ENCODE data around the gene PRPSAP1.

The PRPSAP1 gene

GRCh38 chr17:76353599-76354316, at the start of gene PRPSAP1:
Gene PRPSAP1, minus strand, starts transcription at chr17:76353916. Its CDS starts 213 bp downstream, at chr17:76353703.
- peak; percentile 77 for DNase-seq (ENCODE audit: low read depth)

DNA sequence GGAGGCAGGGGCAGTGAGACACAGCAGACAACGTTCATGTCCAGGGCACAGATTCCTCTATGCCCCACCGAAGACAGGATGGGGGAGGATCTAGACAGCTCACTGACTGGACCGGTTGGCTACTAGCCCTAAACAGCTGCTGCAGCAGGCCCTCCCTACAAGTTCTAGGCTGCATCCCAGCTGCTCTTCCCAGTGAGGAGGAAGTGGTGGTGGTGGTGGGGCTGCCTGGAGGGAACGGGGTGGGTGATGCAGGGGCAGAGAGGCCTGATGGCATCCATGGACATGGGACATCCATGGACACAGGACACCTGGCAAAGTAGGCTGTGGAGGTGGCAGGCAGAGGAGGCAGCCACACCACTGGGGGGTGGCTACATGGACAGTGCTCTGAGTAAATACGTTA, 49.0 kb upstream of the PRPSAP1 start:
- DNase-seq (ENCODE audit: low read depth) = no peak

DNA sequence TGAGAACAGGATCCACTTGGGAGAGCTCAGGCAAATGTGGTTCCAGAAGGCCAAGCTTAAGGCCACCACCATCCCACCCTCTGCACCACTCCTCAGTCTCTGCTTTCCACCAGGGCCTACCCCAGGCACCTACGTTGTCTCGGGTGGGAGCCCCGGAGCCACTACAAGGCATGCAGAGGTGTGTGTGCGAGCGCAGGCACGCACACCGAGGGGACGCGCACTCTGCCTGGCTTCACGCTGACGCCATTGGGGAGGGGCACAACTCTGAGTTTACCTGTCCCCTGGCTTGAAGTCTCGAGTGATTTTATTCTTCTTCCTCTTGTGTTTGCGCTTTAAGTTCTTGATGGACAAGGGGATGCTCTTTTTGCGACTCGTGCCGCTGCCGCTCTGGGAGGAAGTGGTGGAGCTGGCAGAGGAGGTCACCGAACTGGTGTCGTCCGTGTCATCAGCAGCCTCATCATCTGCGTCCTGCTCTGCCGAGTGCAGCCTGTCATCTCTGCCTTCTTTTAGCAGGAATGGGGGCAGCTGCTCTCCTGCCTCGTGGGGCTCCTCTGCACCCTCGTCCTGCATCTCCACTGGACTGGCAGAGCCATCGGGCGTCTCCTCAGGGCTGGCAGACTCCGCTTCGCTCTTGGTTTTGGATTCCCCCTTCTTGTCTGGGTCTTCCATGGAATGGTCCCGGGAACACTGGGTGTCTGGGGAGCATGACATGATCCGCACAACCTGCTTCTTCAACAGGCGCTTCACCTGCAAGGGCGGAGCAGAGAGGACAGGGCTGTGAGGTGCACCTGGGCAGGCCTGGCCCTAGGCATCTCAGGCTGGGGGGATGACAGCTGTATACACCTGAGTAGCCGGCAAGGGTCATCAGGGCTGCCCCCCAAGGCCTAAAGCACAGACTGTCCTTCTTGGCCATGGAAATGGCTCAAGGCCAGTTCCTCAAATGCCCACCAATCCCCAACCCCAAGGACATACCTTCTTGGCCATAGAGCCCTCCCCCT, 45.8 kb upstream of the PRPSAP1 start:
- no peak for DNase-seq (ENCODE audit: low read depth)

- no peak for DNase-seq (ENCODE audit: low read depth)
Measured at GRCh38 chr17:76398523-76399174, 44.9 kb upstream of the PRPSAP1 start.

- DNase-seq (ENCODE audit: low read depth) = peak; percentile 76
Measured at GRCh38 chr17:76397687-76398522, 44.2 kb upstream of the PRPSAP1 start.

GRCh38 chr17:76397184-76397583, 43.5 kb upstream of the PRPSAP1 start:
- DNase-seq (ENCODE audit: low read depth) = no peak

GRCh38 chr17:76395980-76396379, 42.3 kb upstream of the PRPSAP1 start:
- no peak for DNase-seq (ENCODE audit: low read depth)

- DNase-seq (ENCODE audit: low read depth) = no peak
Measured at GRCh38 chr17:76394166-76394565, 40.5 kb upstream of the PRPSAP1 start.

- DNase-seq (ENCODE audit: low read depth) = no peak
Measured at GRCh38 chr17:76391200-76391715, 37.5 kb upstream of the PRPSAP1 start.

DNA sequence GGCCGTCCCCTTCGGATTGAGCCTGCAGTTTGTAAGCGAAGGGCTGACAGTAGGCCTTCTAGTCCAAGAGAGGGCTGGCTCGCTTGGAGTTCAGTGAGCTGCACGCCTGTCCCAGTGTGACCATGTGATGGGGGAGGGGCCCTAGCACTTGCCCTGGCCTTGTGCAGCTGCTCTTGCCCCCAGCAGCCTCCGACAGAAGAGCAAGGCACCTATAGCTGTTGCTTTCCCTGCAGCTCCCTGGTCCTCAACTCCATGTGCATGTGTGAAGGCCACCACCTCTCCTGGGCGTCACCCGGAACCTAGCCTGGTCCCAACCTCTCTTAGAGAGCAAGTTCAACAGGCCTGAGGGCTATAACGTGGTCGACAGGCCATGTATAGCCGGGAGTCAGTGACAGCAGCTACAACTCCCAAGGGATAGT, 36.3 kb upstream of the PRPSAP1 start:
- DNase-seq (ENCODE audit: low read depth) = no peak

DNA sequence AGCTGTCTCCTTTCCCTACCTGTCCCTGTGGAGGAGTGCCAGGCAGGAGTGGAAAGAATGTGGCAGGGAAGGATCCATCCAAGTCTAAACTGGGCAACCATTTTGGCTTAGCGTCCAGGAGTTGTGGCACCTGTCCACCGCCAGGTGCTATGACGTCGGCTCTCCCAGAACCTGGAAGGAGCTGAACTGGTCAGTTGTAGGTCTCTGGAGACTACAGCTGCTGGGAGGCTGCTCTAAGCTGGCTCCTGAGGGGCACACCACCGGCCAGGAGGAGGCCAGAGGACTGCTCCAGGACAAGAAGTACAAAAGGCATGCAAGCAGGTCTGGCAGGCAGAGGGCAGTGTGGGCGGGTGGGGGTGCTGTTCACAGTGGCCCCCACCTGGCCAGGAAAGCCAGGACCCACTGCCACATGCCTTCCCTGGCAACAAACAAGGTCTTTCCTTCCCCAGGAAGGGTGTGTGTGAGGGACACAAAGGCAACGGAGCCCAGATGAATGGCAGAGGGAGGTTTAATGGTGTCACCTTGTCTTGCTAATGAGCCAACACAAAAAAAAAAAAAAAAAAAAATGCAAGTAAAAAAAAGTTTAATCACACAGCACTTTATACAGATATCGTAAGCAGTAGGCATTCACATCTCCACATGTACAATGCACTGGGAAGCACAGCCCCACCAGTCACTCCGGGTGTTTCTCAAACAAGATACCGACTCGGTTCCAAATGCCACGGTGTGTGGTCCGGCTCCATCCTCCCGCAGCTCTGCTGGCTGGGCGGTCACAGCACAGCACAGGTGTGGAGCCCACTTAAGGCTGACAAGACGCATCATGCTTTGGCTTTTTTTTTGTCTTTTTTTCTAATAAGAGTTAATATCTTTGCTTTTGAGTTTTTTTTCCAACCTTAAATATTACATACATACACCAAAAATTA, 35.5 kb upstream of the PRPSAP1 start:
- DNase-seq (ENCODE audit: low read depth) = no peak

DNA sequence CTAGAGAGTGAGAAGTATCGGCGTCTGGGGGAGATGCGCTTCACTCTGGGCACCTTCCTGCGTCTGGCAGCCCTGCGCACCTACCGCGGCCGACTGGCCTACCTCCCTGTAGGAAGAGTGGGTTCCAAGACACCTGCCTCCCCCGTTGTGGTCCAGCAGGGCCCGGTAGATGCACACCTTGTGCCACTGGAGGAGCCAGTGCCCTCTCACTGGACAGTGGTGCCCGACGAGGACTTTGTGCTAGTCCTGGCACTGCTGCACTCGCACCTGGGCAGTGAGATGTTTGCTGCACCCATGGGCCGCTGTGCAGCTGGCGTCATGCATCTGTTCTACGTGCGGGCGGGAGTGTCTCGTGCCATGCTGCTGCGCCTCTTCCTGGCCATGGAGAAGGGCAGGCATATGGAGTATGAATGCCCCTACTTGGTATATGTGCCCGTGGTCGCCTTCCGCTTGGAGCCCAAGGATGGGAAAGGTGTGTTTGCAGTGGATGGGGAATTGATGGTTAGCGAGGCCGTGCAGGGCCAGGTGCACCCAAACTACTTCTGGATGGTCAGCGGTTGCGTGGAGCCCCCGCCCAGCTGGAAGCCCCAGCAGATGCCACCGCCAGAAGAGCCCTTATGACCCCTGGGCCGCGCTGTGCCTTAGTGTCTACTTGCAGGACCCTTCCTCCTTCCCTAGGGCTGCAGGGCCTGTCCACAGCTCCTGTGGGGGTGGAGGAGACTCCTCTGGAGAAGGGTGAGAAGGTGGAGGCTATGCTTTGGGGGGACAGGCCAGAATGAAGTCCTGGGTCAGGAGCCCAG, 33.5 kb upstream of the PRPSAP1 start:
- DNase-seq (ENCODE audit: low read depth) = no peak

DNA sequence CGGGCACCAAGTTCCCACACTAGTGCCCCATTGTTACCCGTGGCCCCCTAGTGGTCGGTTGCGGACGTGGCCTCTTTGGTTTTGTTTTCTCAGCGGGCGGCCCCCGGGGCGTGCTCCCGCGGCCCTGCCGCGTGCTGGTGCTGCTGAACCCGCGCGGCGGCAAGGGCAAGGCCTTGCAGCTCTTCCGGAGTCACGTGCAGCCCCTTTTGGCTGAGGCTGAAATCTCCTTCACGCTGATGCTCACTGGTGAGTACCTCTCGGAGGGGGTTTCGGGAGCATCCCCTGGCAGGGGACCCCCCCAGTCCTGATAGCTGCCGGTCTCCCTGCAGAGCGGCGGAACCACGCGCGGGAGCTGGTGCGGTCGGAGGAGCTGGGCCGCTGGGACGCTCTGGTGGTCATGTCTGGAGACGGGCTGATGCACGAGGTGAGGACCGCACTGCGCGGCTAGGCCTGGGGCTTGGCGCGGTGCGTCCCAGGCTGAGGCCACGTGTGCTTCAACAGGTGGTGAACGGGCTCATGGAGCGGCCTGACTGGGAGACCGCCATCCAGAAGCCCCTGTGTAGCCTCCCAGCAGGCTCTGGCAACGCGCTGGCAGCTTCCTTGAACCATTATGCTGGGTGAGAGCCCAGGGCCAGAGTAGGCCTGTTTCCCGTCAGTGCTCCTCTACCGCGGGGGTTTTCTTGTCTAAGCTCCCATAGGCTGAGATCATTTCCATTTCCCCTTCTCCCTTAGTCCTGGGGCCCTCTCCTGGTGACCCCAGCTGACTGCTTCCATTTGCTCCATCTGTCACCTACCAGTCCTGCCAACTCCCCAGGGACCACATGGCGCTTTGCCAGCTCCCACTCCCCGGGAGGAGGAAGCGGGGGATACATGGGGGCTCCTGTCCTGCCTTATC, 32.4 kb upstream of the PRPSAP1 start:
- peak; percentile 76 for DNase-seq (ENCODE audit: low read depth)

DNA sequence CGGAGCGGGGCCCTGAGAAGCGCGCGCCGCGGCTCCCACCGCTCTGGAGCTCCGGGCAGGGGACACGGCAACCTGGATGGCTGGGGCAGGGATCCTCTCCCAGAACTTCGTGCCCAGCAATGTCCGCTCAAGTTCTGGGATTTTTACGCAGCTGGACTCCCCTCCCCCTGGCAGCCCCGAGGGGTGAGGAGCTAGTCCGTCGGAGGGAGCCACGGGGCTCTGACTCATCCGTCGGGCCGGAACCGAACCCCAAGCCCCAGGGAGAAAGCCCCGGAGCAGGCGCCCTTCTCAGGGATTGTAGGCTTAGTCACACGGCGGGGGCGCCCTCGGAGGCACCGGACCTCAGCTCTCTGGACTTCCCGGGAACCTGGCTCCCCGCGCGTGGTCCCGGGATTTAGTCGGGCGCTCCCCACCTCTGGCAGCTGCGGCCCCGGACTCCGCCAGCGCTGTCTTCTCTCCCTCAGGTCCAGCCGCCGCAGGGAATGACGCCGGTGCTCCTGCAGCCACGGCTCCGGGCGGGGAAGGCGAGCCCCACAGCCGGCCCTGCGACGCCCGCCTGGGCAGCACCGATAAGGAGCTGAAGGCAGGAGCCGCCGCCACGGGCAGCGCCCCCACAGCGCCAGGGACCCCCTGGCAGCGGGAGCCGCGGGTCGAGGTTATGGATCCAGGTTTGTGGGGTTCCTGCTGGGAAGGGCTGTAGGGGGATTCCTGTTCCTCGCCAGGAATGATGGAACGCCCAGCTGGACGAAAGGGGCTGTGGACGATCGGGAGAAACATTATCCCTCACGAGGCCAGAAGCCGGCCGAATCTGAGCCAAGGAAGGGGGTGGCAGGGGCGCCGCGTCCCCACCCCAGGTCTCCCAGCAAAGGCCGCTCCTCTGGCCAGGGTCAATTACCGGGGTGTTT, 31.5 kb upstream of the PRPSAP1 start:
- peak; percentile 13 for DNase-seq (ENCODE audit: low read depth)

DNA sequence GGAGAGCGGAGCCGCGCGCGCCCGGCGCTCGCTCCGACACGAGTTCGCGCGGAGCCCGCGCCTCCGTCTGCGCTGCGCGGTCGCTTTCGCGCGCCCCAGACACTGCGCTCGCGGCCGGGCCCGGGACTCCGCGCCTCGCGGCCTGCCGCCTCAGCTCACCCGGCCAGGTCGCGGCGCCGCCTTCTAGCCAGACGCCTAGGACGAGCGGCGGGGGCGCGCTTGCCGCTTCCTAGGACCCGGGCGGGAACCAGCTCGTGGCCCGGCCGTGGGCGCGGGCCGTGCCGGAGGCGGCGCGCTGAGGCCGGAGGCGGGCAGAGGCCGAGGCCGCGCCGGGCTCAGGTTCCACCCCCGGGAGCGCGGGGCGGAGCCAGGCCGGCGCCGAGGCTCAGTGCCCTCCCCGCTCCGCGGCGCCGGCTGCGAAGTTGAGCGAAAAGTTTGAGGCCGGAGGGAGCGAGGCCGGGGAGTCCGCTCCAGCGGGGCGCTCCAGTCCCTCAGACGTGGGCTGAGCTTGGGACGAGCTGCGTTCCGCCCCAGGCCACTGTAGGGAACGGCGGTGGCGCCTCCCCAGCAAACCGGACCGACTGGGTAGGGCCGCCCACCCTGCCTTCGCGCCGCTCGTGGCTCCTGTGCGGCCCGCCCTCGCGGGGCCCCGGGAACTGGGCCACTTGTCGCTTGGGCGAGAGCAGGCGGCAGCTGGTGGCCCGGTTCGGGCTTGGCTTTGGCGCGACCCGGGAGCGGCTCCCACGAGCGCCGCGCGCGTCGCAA, 30.7 kb upstream of the PRPSAP1 start, which contains the start of gene SPHK1:
Gene SPHK1 (plus strand): TSS at position 388 of the 765 bp plus-strand sequence. CDS start 1,036 bp downstream, outside the sequence.
- DNase-seq (ENCODE audit: low read depth) = peak; percentile 60

GRCh38 chr17:76383546-76384221, 30.0 kb upstream of the PRPSAP1 start:
- DNase-seq (ENCODE audit: low read depth) = peak; percentile 33
